K562 (cell line): ENCODE data around the gene CDH8. TPM values are rescaled to one million over a fixed set of nuclear protein-coding genes. Genes with fewer than 3 reads are reported as not detected.

Source experiments
- ATAC-seq: fragments of 200-7000 bp; cut with Tn5 transposase; 3 replicates; pipeline ENCODE4 v1.9.1; 2020; ENCODE audit warnings: moderate library complexity
- BruUV-seq: library from RNA; stranded (reverse); fragments of 400-500 nt; replicated peaks from 2 replicates; lab custom pipeline; 2021; lab: Mats Ljungman, UMichigan
- CTCF ChIA-PET: fragments of 300-600 bp; formaldehyde crosslinking; extraction: SDS; loops from one replicate; lab custom pipeline; 2021; ENCODE audit warnings: low intra/inter-chr PET ratio; lab: Yijun Ruan, JAX
- POLR2A ChIA-PET: fragments of 300-600, 350-650 bp; sonication (Branson Sonifier 250); formaldehyde crosslinking; extraction: SDS; loops from one replicate; lab custom pipeline; 2021; ENCODE audit warnings: antibody characterized with exemption, inconsistent platforms; lab: Yijun Ruan, JAX
- DNase-seq, 4 experiments: peaks; one replicate each; pipeline versions ENCODE4 v3.0.0 to v3.0.0-alpha.2; 2011 to 2018; ENCODE audit warnings: low spot score in 3 of 4, mixed read lengths in 3 of 4; ENCODE audit errors: extremely low read depth in 1 of 4
- FAIRE-seq: peaks from 2 replicates; lab custom pipeline; 2011; peaks lifted over from hg19 to GRCh38; lab: Jason Lieb, UNC
- H2AFZ ChIP-seq: 2 replicates; pipeline ENCODE4 v1.6.0; 2011; ENCODE audit warnings: low read depth, low read length, control low read depth, inconsistent platforms
- H3K27ac ChIP-seq: fragments of 200-600 bp; 3 replicates; pipeline ENCODE4 v1.8.0; 2011; ENCODE audit warnings: low read depth, mild to moderate bottlenecking, control low read depth, inconsistent platforms, low read length, moderate library complexity, mixed read lengths; ENCODE audit errors: extremely low read depth
- H3K27me3 ChIP-seq, 2 experiments: fragments of 300-600 bp in 1 of 2; 2 replicates in 1 of 2; 3 replicates in 1 of 2; pipeline versions ENCODE4 v1.6.0 to v1.8.0; 2011; ENCODE audit warnings: inconsistent platforms in 2 of 2, low read length in 2 of 2, mild to moderate bottlenecking in 1 of 2, mixed read lengths in 1 of 2, moderate library complexity in 1 of 2; ENCODE audit not compliant: control insufficient read depth in 2 of 2, insufficient read depth in 2 of 2
- H3K36me3 ChIP-seq: fragments of 300-600 bp; 3 replicates; pipeline ENCODE4 v1.8.0; 2011; ENCODE audit warnings: mild to moderate bottlenecking, low read length, inconsistent platforms; ENCODE audit not compliant: control insufficient read depth, insufficient read depth
- H3K4me1 ChIP-seq, 2 experiments: fragments of 200-600 bp in 1 of 2; replicated peaks in 1 of 2; 2 replicates in 1 of 2; 3 replicates in 1 of 2; pipeline versions ENCODE4 v1.5.1 to v1.8.0; 2011; ENCODE audit warnings: inconsistent platforms in 2 of 2, low read length in 2 of 2, mild to moderate bottlenecking in 1 of 2, mixed read lengths in 1 of 2, moderate library complexity in 1 of 2; ENCODE audit not compliant: control insufficient read depth in 2 of 2, insufficient read depth in 2 of 2
- H3K4me2 ChIP-seq: 2 replicates; pipeline ENCODE4 v1.6.1; 2011; ENCODE audit warnings: low read length, control low read depth, inconsistent platforms, mixed read lengths; ENCODE audit not compliant: insufficient read depth
- H3K4me3 ChIP-seq: fragments of 200-600 bp; sonication (generic), shearing (Covaris generic); 2 replicates; pipeline ENCODE4 v1.5.1; 2016; ENCODE audit warnings: control low read depth, inconsistent platforms
- H3K79me2 ChIP-seq: fragments of 200-600 bp; 3 replicates; pipeline ENCODE4 v1.8.0; 2011; ENCODE audit warnings: low read length, inconsistent platforms; ENCODE audit not compliant: control insufficient read depth, insufficient read depth
- H3K9ac ChIP-seq, 2 experiments: 2 replicates each; pipeline versions ENCODE4 v1.6.0 to v1.6.1; 2011; ENCODE audit warnings: low read depth in 2 of 2, low read length in 2 of 2, control low read depth in 1 of 2, inconsistent platforms in 1 of 2, mild to moderate bottlenecking in 1 of 2, mixed read lengths in 1 of 2; ENCODE audit not compliant: insufficient read depth in 1 of 2
- H3K9me1 ChIP-seq: one replicate; pipeline ENCODE4 v1.6.0; 2011; ENCODE audit warnings: inconsistent platforms, mild to moderate bottlenecking, low read length, moderate library complexity; ENCODE audit not compliant: control insufficient read depth, insufficient read depth
- H3K9me3 ChIP-seq: replicated peaks from 2 replicates; pipeline ENCODE4 v1.5.1; 2011; ENCODE audit warnings: low read depth, low read length, inconsistent platforms; ENCODE audit not compliant: control insufficient read depth, insufficient read depth
- H4K20me1 ChIP-seq: replicated peaks from 2 replicates; pipeline ENCODE4 v1.6.1; 2011; ENCODE audit warnings: low read length, inconsistent platforms, mixed read lengths; ENCODE audit not compliant: control insufficient read depth, insufficient read depth
- CTCFL ChIP-seq: IDR thresholded peaks from 2 replicates; pipeline ENCODE4 v1.6.1; 2011; ENCODE audit warnings: borderline replicate concordance, low read depth, mild to moderate bottlenecking, moderate library complexity, low read length; ENCODE audit not compliant: insufficient read depth, poor library complexity, severe bottlenecking
- ETS1 ChIP-seq: conservative IDR thresholded peaks from 2 replicates; pipeline ENCODE4 v1.6.1; 2011; ENCODE audit warnings: low read depth, mild to moderate bottlenecking, low read length; ENCODE audit not compliant: control insufficient read depth
- NCOA1 ChIP-seq: fragments of 450-650 bp; IDR thresholded peaks from 2 replicates; pipeline ENCODE4 v1.6.1; 2016; ENCODE audit warnings: low read depth
- RAD21 ChIP-seq, 2 experiments: fragments of 250-450 bp in 1 of 2; fragments of 450-650 bp in 1 of 2; sonication (Bioruptor Pico) in 1 of 2; formaldehyde crosslinking in 1 of 2; IDR thresholded peaks in 1 of 2; conservative IDR thresholded peaks in 1 of 2; 2 replicates each; pipeline versions ENCODE4 v1.4.0 to v1.8.0; 2020 to 2022; ENCODE audit warnings: mild to moderate bottlenecking in 2 of 2, moderate library complexity in 1 of 2
- ZFP1 ChIP-seq: fragments of 450-650 bp; formaldehyde crosslinking; IDR thresholded peaks from 2 replicates; pipeline ENCODE4 v1.4.0; 2020; ENCODE audit warnings: mild to moderate bottlenecking, mixed read lengths
- WGBS: fragments of 100-300 bp; shearing (Covaris generic); methylation state at CpG from one replicate; pipeline ENCODE4 v1.1.6; 2016; ENCODE audit warnings: low coverage, mixed read lengths; ENCODE audit not compliant: insufficient coverage; ENCODE audit errors: missing lambda C conversion rate; 5-methylcytosine and 5-hydroxymethylcytosine counted together
- in situ Hi-C: fragments of 300-500 bp; cut with MboI; formaldehyde crosslinking; loops from 4 replicates; pipeline ENCODE4 v1.15.0; 2018; ENCODE audit warnings: inconsistent platforms, mixed read lengths
- intact Hi-C: fragments of 100-400 bp; cut with micrococcal nuclease; formaldehyde crosslinking; loops from 2 replicates; pipeline ENCODE4 v1.14.2; 2022
- polyA plus RNA-seq, 8 experiments: library from polyadenylated mRNA; depleted of rRNA in 4 of 8; stranded (reverse) in 5 of 8; unstranded in 3 of 8; fragments of >200 nt; fragmentation: Nextera tagmentation in 2 of 8; fragmentation: Illumina TruSeq in 1 of 8; extraction: Ambion mirVana in 2 of 8; extraction: Trizol in 1 of 8; gene quantifications; 2 replicates each; pipeline versions ENCODE4 v1.2.1 to v1.2.3, GENCODE V29; 2011 to 2014; ENCODE audit warnings: inconsistent platforms in 1 of 8, missing spikeins in 1 of 8
- total RNA-seq, 7 experiments: library from RNA; depleted of rRNA in 6 of 7; stranded (reverse); fragments of >200 nt in 6 of 7; fragmentation: Illumina TruSeq in 2 of 7; extraction: Trizol in 2 of 7; gene quantifications; 2 replicates each; pipeline versions ENCODE4 v1.2.1 to v1.2.3, GENCODE V29; 2011 to 2021; ENCODE audit warnings: low replicate concordance in 1 of 7
- TF ChIP-seq, protein P1 (sequence below): fragments of 250-450 bp; sonication (Bioruptor Pico); IDR thresholded peaks from 2 replicates; pipeline ENCODE4 v1.5.0; 2021; ENCODE audit warnings: mild to moderate bottlenecking, borderline replicate concordance

CDH8 gene
- total and polyA plus RNA-seq, 9 of the 15 experiments (the other 6 are each of a cell fraction or from before 2014, with no cell fraction given), result 0.22 to 1.4 (median 0.42) TPM; not detected in 4

DNA sequence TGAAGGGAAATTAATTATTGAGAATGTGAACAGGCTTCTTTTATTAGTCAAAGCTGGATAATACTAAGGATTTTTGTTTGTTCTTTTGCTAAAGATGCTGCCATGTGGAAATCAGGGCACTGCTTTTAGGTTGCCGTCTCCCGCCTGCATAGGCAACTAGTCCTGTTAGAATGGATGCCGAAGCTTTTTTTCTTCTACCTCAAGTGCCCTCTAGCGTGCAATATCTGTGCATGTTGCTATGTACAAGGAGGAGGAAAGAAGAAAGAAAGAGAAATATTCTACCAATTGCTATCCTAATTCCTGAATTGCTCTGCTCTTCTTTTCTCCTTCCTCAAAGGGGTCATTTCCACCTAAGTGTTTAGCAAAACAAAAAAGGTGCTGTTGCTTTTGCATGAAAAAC is 5.2 kb upstream of the CDH8 start:
- Histone ChIP-seq H3K36me3 (no peaks in the 10 kb centered on the region), H3K79me2 (no peaks in the 10 kb centered on the region), H3K9ac (no peak overlapping the region), H2AFZ (no peak overlapping the region), H3K4me3 (no peak overlapping the region), H3K27me3 (no peaks in the 10 kb centered on the region), H3K9me3 (no peaks in the 10 kb centered on the region), H3K27ac (no peak overlapping the region), H3K4me1 (no peaks in the 10 kb centered on the region), H3K4me2 (no peak overlapping the region), H3K9me1 (no peaks in the 10 kb centered on the region), H4K20me1 (no peaks in the 10 kb centered on the region)
- peak in 1 of 2 experiments; percentile 4; a peak in 1 of 4 replicates for TF ChIP-seq RAD21 (CRISPR knock-in tag; conservative IDR thresholded peaks at IDR 0.05 in 1 of 2, IDR thresholded peaks at IDR 0.05 in 1 of 2)
- no peak for TF ChIP-seq ZFP1
- in situ Hi-C loops, result no loop called here
- ChIA-PET CTCF (no interaction called here), POLR2A (no interaction called here)
- intact Hi-C loops, result no loop called here
- FAIRE-seq, result no peak
- peak in 1 of 4 experiments; percentile 2 for DNase-seq
- WGBS, result 0% methylated on average over 4 of the region's 4 CpGs
- no peak for ATAC-seq
- no TSS peak for BruUV-seq

DNA sequence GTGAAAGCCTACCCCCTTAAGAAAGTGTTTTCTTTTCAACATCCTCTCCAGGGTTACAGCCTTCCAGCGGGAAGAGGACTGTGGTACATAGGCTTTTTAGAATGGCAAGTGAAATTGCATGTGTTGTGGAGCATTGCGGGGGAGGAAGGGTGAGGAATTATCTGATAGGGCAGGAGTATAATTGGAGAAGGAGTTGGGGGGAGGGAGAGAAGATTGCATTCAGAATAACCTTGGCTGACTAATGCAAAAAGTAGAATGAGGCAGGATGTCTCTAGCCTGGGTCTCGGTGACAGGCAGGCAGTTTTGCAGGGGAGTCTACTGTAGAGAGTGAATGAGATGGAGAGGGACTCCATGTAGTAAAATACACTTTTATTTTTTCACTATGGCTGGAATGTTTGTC is 2.4 kb upstream of the CDH8 start:
- in situ Hi-C loops, result no loop called here
- H3K4me2 ChIP-seq, result no peak overlapping the region
- H3K27ac ChIP-seq, result no peak overlapping the region
- 0% methylated on average over 3 of the region's 3 CpGs for WGBS
- H2AFZ ChIP-seq, result no peak overlapping the region
- no peaks in the 10 kb centered on the region for H3K4me1 ChIP-seq
- ATAC-seq, result no peak
- no peaks in the 10 kb centered on the region for H3K9me3 ChIP-seq
- no peak for FAIRE-seq
- H3K27me3 ChIP-seq, result no peaks in the 10 kb centered on the region
- H3K79me2 ChIP-seq, result no peaks in the 10 kb centered on the region
- no peak overlapping the region for H3K9ac ChIP-seq
- intact Hi-C loops, result no loop called here
- H3K9me1 ChIP-seq, result no peaks in the 10 kb centered on the region
- POLR2A ChIA-PET, result no interaction called here
- no peak for DNase-seq
- BruUV-seq, result no TSS peak
- no peaks in the 10 kb centered on the region for H4K20me1 ChIP-seq
- H3K36me3 ChIP-seq, result no peaks in the 10 kb centered on the region
- CTCF ChIA-PET, result no interaction called here
- no peak overlapping the region for H3K4me3 ChIP-seq
- TF ChIP-seq, protein P1, sequence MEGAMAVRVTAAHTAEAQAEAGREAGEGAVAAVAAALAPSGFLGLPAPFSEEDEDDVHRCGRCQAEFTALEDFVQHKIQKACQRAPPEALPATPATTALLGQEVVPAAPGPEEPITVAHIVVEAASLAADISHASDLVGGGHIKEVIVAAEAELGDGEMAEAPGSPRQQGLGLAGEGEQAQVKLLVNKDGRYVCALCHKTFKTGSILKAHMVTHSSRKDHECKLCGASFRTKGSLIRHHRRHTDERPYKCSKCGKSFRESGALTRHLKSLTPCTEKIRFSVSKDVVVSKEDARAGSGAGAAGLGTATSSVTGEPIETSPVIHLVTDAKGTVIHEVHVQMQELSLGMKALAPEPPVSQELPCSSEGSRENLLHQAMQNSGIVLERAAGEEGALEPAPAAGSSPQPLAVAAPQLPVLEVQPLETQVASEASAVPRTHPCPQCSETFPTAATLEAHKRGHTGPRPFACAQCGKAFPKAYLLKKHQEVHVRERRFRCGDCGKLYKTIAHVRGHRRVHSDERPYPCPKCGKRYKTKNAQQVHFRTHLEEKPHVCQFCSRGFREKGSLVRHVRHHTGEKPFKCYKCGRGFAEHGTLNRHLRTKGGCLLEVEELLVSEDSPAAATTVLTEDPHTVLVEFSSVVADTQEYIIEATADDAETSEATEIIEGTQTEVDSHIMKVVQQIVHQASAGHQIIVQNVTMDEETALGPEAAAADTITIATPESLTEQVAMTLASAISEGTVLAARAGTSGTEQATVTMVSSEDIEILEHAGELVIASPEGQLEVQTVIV (CRISPR knock-in tag), result no peak
- no peak for TF ChIP-seq CTCFL
- TF ChIP-seq NCOA1, result no peak
- no peak for TF ChIP-seq ETS1
